Hematopoietic multipotent progenitor cell treated with erythropoietin and hydrocortisone succinate and interleukin-3 and kit ligand, for 17 days (in vitro differentiated cells): Measurements from ENCODE around the gene DGCR6L.
"Not testable (repeated sequence)": the region's sequence is repeated elsewhere in the genome, so short reads cannot be mapped to it uniquely, and the experiment has no call there.

Source experiments
- DNase-seq: peaks from one replicate; pipeline ENCODE4 v3.0.0-alpha.2; 2015; ENCODE audit warnings: low spot score

DGCR6L gene

DNA sequence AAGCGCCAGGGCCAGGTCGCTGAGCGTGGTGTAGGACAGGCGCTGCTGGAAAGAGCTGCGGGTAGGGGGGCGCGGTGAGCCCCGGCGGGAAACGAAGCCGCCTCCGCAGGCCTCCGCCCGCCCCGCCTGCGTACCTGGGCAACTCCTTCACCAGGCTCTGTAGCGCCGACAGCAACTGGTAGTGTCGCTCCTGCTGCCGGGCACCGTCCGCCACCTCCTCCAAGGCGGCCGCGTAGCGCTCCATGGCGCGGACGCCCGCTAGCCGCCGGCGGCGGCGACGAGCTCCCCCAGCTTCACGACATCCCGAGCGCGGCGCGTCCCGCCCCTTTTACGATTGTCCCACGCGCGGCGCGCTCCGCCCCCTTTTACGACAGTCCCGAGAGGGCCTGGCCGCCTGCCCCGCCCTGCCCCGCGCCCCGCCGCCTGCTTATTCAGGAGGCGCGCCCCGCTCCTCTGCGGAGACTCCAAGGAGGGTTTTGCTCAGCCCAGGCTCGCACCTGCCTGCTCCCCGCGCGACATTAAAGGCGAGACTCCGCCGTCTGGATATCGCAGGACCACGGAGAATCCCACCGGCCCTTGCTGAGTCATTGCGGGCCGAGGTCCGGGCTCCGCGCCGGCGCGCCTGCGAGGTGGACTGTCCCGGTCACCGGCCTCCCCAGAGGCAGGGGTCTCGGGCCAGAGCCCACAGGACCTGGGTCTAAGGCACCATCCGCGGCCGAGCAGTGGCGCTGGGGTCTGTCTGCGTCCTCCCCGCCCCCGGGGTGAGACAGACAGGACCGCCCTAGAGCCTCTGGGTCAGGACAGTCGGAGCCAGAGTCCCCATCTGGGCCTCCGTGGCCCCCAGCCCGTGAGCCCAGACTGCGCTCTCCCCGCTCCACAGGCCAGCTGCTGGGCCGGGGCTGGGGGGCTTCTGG lies at the start of gene DGCR6L:
DGCR6L (minus strand) TSS at position 316 of the 914 bp plus-strand sequence; CDS start at position 244, 72 bp downstream.
- DNase-seq, result peak; percentile 87

DNA sequence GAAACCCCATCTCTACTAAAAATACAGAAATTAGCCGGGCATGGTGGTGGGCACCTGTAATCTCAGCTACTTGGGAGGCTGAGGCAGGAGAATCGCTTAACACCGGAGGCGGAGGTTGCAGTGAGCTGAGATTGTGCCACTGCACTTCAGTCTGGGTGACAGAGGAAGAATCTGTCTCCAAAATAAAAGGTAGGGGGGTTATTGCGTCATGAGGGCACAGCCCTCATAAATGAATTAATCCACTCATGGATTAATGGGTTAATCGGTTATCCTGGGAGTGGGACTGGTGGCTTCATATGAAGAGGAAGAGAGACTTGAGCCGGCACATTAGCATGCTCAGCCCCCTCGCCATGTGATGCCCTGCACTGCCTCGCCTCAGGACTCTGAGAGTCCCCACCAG lies 49.0 kb upstream of the DGCR6L start:
- DNase-seq, result not testable (repeated sequence)

DNA sequence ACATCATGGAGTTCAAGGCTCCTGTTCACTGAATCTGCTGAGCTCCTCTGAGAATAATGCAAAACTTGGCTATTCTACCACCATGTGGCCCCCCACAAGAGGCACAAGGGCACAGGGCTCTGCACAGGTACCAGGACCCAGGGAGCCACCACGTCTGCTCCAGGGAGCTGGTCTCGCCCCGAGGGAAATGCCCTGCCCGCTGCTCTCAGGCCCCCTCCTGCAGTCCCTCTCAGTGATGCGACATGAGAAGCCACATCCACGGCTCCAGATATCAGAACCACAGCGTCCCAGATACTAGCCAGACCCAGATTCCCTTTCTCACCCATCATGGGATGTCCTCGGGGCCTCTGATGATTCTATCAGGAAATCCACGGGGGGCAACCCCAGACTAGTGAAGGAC lies 47.0 kb upstream of the DGCR6L start:
- not testable (repeated sequence) for DNase-seq

DNA sequence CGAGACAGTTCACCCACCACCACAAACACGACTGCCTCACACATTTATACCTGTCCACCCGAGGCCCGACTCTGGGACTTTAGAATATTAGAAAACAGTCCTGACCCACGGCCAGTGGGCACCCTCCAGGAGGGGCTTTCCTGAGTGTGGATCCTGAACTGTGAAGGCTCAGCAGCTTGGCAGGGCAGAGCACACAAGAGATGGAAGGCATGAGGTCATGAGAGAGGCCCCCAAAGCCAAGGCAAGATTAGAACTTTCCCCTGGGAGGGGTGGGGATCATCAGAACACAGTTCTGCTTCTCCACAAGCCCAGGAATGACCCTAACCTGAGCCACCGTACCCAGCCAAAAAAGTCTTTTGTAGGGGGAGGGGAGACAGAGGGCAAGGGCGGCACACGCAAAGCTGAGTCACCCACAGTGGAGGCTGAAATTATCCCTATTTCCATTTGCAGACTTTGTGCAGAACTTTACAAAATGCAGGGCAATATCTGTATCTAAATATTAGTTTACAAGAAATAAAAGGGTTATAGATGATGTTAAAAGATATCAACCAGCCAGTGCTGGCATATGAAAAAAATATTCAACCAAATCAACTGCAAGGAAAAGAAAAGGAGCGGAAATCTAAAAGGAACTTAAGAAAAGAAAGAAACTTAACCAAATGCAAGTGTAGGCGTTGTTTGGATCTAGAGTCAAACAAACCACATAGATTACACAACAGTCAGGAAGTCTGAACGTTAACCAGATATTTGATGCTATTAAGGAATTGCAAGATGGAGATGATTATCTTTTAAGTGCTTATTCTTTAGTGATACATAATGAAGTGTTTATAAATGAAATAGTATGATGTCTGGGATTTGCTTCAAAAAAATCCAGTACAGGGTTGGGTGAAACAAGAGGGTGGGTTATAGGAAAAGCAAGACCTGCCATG lies 44.7 kb upstream of the DGCR6L start:
- DNase-seq, result not testable (repeated sequence)

DNA sequence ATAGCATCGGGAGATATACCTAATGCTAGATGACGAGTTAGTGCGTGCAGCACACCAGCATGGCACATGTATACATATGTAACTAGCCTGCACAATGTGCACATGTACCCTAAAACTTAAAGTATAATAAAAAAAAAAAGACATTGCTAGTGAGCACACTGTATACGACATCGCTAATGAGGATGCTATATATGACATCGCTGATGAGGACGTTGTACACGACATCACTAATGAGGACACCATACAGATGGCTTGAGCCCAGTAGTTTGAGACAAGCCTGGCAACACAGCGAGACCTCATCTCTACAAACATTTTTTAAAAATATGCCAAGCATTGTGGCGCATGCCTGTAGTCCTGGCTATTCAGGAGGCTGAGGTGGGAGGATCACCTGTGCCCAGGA lies 42.5 kb upstream of the DGCR6L start:
- not testable (repeated sequence) for DNase-seq

DNA sequence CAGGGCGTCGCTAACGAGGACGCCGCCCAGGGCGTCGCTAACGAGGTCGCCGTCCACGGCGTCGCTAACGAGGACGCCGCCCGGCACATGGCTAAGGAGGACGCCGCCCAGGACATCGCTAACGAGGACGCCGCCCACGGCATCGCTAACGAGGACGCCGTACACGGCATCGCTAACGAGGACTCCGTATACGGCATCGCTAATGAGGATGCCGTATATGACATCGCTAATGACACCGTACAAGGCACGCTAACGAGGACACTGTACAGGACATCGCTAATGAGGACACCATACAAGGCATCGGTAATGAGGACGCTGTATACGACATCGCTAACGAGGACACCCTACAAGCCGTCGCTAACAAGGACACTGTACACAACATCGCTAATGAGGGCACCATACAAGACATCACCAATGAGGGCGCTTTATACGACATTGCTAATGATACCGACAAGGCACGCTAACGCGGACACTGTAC lies 41.9 kb upstream of the DGCR6L start:
- DNase-seq, result not testable (repeated sequence)

DNA sequence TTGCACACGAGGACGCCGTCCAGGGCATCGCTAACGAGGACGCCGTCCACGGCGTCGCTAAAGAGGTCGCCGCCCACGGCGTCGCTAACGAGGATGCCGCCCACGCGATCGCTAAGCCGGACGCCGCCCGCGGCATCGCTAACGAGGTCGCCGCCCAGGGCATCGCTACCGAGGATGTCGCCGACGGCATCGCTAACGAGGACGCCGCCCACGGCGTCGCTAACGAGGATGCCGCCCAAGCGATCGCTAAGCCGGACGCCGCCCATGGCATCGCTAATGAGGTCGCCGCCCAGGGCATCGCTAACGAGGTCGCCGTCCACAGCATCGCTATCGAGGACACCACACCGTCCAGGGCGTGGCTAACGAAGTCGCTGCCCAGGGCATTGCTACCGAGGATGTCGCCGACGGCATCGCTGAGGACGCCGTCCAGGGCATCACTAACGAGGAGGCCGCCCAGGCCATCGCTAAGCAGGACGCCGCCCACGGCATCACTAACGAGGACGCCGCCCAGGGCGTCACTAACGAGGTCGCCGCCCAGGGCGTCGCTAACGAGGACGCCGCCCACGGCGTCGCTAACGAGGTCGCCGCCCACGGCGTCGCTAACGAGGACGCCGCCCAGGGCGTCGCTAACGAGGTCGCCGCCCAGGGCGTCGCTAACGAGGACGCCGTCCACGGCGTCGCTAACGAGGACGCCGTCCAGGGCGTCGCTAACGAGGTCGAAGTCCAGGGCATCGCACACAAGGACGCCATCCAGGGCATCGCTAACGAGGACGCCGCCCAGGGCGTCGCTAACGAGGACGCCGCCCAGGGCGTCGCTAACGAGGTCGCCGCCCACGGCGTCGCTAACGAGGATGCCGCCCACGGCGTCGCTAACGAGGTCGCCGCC lies 41.2 kb upstream of the DGCR6L start:
- DNase-seq, result not testable (repeated sequence)

DNA sequence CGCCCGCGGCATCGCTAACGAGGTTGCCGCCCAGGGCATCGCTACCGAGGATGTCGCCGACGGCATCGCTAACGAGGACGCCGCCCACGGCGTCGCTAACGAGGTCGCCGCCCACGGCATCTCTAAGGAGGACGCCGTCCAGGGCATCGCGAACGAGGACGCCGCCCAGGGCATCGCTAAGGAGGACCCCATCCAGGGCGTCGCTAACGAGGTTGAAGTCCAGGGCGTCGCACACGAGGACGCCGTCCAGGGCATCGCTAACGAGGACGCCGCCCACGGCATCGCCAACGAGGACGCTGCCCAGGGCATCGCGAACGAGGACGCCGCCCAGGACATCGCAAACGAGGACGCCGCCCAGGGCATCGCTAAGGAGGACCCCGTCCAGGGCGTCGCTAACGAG lies 40.4 kb upstream of the DGCR6L start:
- DNase-seq, result not testable (repeated sequence)

DNA sequence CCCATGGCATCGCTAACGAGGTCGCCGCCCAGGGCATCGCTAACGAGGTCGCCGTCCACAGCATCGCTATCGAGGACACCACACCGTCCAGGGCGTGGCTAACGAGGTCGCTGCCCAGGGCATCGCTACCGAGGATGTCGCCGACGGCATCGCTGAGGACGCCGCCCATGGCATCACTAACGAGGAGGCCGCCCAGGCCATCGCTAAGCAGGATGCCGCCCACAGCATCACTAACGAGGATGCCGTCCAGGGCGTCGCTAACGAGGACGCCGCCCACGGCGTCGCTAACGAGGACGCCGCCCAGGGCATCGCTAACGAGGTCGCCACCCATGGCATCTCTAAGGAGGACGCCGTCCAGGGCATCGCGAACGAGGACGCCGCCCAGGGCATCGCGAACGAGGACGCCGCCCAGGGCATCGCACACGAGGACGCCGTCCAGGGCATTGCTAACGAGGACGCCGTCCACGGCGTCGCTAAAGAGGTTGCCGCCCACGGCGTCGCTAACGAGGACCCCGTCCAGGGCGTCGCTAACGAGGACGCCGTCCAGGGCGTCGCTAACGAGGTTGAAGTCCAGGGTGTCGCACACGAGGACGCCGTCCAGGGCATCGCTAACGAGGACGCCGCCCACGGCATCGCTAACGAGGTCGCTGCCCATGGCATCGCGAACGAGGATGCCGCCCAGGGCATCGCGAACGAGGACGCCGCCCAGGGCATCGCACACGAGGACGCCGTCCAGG lies 38.8 kb upstream of the DGCR6L start:
- DNase-seq, result not testable (repeated sequence)

DNA sequence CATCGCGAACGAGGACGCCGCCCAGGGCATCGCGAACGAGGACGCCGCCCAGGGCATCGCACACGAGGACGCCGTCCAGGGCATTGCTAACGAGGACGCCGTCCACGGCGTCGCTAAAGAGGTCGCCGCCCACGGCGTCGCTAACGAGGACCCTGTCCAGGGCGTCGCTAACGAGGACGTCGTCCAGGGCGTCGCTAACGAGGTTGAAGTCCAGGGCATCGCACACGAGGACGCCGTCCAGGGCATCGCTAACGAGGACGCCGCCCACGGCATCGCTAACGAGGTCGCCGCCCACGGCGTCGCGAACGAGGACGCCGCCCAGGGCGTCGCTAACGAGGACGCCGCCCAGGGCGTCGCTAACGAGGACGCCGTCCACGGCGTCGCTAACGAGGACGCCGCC lies 38.1 kb upstream of the DGCR6L start:
- DNase-seq, result not testable (repeated sequence)

DNA sequence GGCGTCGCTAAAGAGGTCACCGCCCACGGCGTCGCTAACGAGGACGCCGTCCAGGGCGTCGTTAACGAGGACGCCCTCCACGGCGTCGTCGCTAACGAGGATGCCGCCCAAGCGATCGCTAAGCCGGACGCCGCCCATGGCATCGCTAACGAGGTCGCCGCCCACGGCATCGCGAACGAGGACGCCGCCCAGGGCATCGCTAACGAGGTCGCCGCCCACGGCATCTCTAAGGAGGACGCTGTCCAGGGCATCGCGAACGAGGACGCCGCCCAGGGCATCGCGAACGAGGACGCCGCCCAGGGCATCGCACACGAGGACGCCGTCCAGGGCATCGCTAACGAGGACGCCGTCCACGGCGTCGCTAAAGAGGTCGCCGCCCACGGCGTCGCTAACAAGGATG lies 37.0 kb upstream of the DGCR6L start:
- not testable (repeated sequence) for DNase-seq

DNA sequence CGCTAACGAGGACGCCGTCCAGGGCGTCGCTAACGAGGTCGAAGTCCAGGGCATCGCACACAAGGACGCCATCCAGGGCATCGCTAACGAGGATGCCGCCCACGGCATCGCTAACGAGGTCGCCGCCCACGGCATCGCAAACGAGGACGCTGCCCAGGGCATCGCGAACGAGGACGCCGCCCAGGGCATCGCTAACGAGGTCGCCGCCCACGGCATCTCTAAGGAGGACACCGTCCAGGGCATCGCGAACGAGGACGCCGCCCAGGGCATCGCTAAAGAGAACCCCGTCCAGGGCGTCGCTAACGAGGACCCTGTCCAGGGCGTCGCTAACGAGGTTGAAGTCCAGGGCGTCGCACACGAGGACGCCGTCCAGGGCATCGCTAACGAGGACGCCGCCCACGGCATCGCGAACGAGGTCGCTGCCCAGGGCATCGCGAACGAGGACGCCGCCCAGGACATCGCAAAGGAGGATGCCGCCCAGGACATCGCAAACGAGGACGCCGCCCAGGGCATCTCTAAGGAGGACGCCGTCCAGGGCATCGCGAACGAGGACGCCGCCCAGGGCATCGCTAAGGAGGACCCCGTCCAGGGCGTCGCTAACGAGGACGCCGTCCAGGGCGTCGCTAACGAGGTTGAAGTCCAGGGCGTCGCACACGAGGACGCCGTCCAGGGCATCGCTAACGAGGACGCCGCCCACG lies 36.2 kb upstream of the DGCR6L start:
- DNase-seq, result not testable (repeated sequence)

DNA sequence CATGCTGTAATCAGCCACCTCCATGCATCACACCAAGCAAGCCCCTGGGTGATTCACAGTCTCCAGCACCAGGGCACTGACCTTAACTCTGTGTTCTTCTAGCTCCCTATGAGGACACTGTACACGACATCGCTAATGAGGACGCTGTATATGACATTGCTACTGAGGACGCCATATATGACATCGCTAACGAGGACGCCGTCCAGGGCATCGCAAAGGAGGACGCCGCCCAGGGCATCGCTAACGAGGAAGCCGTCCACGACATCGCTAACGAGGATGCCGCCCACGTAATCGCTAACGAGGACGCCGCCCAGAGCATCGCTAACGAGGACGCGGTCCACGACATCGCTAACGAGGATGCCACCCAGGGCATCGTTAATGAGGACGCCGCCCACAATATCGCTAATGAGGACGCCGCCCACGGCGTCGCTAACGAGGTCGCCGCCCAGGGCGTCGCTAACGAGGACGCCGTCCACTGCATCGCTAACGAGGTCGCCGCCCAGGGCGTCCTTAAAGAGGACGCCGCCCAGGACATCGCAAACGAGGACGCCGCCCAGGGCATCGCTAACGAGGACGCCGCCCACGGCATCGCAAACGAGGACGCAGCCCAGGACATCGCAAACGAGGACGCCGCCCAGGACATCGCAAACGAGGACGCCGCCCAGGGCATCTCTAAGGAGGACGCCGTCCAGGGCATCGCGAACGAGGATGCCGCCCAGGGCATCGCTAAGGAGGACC lies 34.5 kb upstream of the DGCR6L start:
- no peak for DNase-seq

DNA sequence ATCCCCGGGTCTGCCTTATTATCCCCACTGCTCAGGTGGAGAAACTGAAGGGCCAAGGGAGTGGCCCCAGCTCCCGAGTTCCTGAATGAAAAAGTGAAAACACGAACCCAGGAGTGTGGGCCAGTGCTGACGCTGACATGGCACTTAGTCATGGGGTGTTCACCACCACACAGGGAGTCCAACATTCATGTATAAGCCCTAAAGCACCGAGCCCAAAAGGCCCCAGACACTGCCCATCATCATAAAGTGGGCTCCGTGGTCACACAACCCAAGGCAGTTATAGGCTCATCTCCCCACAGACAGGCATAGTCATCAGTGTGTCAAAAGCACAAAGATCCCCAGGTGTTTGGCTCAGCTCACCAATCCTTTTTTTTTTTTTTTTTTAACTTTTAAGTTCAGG lies 32.7 kb upstream of the DGCR6L start:
- not testable (repeated sequence) for DNase-seq

DNA sequence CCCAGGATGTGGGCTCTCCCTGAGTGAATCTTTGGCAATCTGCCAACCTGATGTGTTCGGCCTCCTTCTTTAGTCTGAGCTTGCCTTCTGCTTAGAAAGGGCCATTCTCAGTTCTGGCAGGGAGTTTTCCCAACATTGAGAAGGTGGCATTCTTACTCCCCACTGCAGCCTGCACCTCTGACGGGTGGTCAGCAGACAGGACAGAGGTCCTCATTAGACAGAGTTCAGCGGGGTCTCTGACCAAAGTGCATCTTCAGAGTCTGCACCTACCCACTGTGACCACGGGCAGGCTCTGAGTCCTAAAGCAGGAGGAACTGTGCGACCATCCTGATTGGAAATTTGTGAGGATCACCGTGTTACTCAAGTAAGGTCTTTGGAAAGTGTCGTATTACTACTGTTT lies 26.7 kb upstream of the DGCR6L start:
- not testable (repeated sequence) for DNase-seq

DNA sequence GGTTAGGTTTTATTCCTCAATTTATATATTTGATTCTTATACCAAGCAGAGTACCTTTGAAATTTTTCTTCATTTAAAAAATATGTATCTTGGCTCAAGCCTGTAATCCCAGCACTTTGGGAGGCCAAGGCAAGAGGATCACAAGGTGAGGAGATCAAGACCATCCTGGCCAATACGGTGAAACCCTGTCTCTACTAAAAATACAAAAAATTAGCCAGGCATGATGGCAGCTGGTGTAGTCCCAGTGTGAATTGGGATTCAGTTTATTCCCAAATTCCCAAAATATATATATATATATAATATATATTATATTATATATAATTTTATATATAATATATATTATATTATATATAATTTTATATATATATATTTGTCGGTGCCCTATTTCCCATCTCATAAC lies 18.4 kb upstream of the DGCR6L start:
- not testable (repeated sequence) for DNase-seq

DNA sequence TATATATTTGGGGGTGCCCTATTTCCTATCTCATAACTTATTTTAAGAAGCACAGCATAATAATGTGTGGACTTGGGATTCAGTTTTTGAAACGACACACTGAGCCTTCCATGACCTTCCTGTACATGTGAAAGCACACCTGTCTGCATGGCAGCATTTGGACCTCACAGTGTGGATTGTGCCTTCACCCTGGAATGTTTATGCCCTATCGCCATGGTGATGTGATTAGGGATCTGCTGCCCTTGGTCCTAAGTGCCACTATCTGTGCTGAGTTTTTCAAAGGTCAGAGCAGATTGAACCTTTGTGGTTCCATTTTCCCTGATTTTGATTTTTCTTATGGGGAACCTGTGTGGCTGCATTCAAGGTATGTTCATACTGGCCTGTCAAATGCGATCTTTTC lies 17.9 kb upstream of the DGCR6L start:
- DNase-seq, result not testable (repeated sequence)

DNA sequence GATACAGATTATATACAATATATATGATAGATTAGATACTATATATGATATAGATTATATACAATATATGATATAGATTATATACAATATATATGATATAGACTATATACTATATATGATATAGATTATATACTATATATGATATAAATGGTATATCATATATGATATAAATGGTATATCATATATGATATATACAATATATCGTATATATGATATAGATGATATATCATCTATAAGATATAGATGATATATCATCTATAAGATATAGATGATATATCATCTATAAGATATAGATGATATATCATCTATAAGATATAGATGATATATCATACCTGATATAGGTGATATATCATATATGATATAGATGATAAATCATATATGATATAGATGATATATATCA lies 16.7 kb upstream of the DGCR6L start:
- not testable (repeated sequence) for DNase-seq

DNA sequence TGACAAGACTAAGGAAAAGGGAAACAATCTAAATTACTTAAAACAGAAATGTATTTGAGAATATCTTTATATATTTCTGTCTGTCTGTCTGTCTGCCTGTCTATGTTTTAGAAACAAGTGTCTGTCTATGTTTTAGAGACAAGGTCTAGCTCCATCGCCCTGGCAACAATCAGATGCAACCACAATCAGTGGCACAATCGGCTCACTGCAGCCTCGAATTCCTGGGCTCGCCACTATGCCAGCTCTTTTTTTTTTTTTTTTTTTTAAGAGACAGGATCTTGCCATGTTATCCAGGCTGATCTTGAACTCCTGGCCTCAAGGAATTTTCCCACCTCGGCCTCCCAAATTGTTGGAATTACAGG lies 8.7 kb upstream of the DGCR6L start:
- DNase-seq, result not testable (repeated sequence)
